Activated naive CD4-positive, alpha-beta T cell treated with anti-CD3 and anti-CD28 coated beads for 36 hours (primary cell): ENCODE measurements around the gene CANX. TPM values are rescaled to one million over a fixed set of nuclear protein-coding genes. Genes with fewer than 3 reads are reported as not detected.

Source experiments
- total RNA-seq, 2 experiments: library from RNA; stranded (reverse); gene quantifications; one replicate each; pipeline ENCODE4 v1.2.3, GENCODE V29; 2021

CANX gene
- total RNA-seq, 2 experiments from 2014 or later = 398 to 455 TPM

Other genes with a start within 250 kb of the CANX start
- gene RUFY1, start 148.4 kb upstream of the CANX start, total RNA-seq = 10 to 100 TPM; 27.8 to 31.0 TPM
- gene HNRNPH1, start 75.3 kb upstream of the CANX start, total RNA-seq = 100 to 1,000 TPM; 708 to 713 TPM
- not detected for gene CBY3, start 17.9 kb upstream of the CANX start, total RNA-seq
- 10 to 100 TPM; 20.7 TPM for gene MAML1, start 33.9 kb downstream of the CANX start, total RNA-seq
- under 1 TPM in 1 of 2 experiments, not detected in 1; 0.79 TPM for gene LTC4S, start 95.0 kb downstream of the CANX start, total RNA-seq
- 10 to 100 TPM; 57.7 to 59.9 TPM for gene MGAT4B, start 107.9 kb downstream of the CANX start, total RNA-seq
- gene SQSTM1, start 121.9 kb downstream of the CANX start, total RNA-seq = 100 to 1,000 TPM; 109 to 114 TPM
- gene MRNIP, start 159.8 kb downstream of the CANX start, total RNA-seq = 10 to 100 TPM; 16.2 to 16.3 TPM
- gene TBC1D9B, start 208.9 kb downstream of the CANX start, total RNA-seq = 10 to 100 TPM; 40.2 to 40.4 TPM